ENCODE measurements around the gene C2orf80.

- TF ChIP-seq CTCF (IDR thresholded peaks at IDR 0.05; ENCODE audit: low read length) (no peak), EZH2 (IDR thresholded peaks at IDR 0.05; ENCODE audit: borderline replicate concordance, low read length) (no peak)
Measured at GRCh38 chr2:208227581-208228232, 37.9 kb upstream of the C2orf80 start.

All from OCI-LY1 (cell line).